A549 treated with CORT108297 at 1 μM for 4 hours (cell line): ENCODE results near the gene FHL1. TPM values are rescaled to one million over a fixed set of nuclear protein-coding genes. Genes with fewer than 3 reads are reported as not detected.

Source experiments
- total RNA-seq: library from RNA; stranded (reverse); fragments of 200-300 nt; extraction: Qiagen RNA extraction; gene quantifications from 5 replicates; pipeline ENCODE4 v1.2.3, GENCODE V29; 2022

The FHL1 gene
- total RNA-seq: 19.4 to 24.8 TPM (median 24.0 TPM) in 5 replicates

GRCh38 chrX:136147315-136147901, at the start of gene FHL1:
Gene FHL1, plus strand, starts transcription at chrX:136147533.

GRCh38 chrX:136251041-136251991, 104.0 kb downstream of the FHL1 start, which contains the start of gene MAP7D3:
Gene MAP7D3, minus strand, starts transcription at chrX:136251400. Its CDS starts 42 bp downstream, at chrX:136251358.

Other genes starting within 250 kb of the FHL1 start
- 15.8 to 17.8 TPM (median 16.6 TPM) in 5 replicates for gene MMGT1, start 173.5 kb upstream of the FHL1 start, total RNA-seq
- 7.5 to 9.4 TPM (median 8.8 TPM) in 5 replicates for gene SLC9A6, start 162.1 kb upstream of the FHL1 start, total RNA-seq
- 10.1 to 14.5 TPM (median 12.9 TPM) in 5 replicates for gene MAP7D3, start 103.9 kb downstream of the FHL1 start, total RNA-seq
- gene ADGRG4, start 153.4 kb downstream of the FHL1 start, total RNA-seq: not detected in 5 replicates